ENCODE results near the gene LRRIQ4.

GRCh38 chr3:169842960-169843359 lies 30.3 kb downstream of the LRRIQ4 start:
- no peak for TF ChIP-seq CTCF (IDR thresholded peaks at IDR 0.05)
- TF ChIP-seq POLR2A (IDR thresholded peaks at IDR 0.05): no peak
